OCI-LY7 (cell line): ENCODE measurements around the gene LTB4R.

ENCODE experiments used
- EZH2phosphoT487 ChIP-seq: fragments of 200-600 bp; sonication (generic); IDR thresholded peaks from 2 replicates; pipeline ENCODE4 v1.6.1; 2018; ENCODE audit warnings: low read depth, borderline replicate concordance, mild to moderate bottlenecking, mixed run types, antibody characterized with exemption, low read length, moderate library complexity, mixed read lengths
- TF ChIP-seq, protein P1 (sequence below): fragments of 200-600 bp; sonication (generic); conservative IDR thresholded peaks from 2 replicates; pipeline ENCODE4 v1.5.1; 2014; ENCODE audit warnings: mild to moderate bottlenecking, antibody characterized with exemption, low read length, moderate library complexity, mixed read lengths

DNA sequence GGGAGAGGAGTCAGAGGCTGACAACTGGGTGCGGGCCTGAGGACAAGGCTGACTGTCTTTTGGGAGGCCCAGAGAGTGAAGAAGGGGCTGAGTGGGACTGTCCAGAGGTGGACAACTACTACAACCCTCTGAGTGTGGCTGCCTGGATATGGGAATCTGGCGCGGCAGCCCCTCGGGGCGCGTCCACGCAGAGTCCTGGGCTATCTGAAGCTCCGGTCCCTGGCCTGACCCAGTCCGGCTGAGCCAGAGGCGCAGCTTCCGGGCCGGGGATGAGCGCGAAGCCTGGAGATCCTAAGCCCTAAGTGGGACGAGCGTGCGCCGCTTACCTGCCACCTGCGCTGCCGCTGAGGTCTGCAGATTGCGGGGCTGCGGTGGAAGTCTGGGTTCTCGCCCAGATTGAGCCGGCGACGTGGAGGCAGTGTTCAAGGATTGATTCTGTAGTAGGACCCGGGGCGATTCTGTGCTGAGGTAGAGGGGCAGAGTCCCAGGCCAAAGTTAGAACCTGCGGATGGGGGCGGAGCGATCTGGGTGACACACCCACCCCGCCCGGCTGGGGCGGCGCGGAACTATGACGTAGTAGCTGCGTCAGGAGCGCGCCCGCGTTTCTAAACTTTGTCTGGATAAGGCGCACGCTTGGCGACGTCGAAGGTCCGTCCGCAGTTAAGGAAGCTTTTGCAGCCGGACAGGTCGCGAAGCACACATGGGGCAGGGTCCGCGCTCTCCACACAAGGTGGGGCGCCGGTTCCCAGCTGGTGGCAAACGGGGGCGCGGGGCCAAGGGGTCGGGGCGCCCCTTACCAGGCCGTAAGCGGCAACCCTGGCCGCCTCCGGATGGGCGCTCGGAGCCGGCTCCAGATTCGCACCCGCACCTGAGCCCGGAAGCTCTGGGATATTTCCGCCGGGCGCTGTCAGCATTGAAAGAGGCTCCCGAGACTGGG is 11.8 kb upstream of the LTB4R start, which contains the start of the genes DHRS1 and NOP9:
- TF ChIP-seq, protein P1, sequence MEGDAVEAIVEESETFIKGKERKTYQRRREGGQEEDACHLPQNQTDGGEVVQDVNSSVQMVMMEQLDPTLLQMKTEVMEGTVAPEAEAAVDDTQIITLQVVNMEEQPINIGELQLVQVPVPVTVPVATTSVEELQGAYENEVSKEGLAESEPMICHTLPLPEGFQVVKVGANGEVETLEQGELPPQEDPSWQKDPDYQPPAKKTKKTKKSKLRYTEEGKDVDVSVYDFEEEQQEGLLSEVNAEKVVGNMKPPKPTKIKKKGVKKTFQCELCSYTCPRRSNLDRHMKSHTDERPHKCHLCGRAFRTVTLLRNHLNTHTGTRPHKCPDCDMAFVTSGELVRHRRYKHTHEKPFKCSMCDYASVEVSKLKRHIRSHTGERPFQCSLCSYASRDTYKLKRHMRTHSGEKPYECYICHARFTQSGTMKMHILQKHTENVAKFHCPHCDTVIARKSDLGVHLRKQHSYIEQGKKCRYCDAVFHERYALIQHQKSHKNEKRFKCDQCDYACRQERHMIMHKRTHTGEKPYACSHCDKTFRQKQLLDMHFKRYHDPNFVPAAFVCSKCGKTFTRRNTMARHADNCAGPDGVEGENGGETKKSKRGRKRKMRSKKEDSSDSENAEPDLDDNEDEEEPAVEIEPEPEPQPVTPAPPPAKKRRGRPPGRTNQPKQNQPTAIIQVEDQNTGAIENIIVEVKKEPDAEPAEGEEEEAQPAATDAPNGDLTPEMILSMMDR: no peak
- TF ChIP-seq EZH2phosphoT487: no peak
